SK-N-SH (cell line): ENCODE measurements around the gene NAXD. TPM values are rescaled to one million over a fixed set of nuclear protein-coding genes. Genes with fewer than 3 reads are reported as not detected.
"Not testable (repeated sequence)": the region's sequence is repeated elsewhere in the genome, so short reads cannot be mapped to it uniquely, and the experiment has no call there.

Experiments used
- CTCF ChIA-PET: fragments of 300-600, 350-600 bp; formaldehyde crosslinking; extraction: SDS; loops from one replicate; lab custom pipeline; 2021; lab: Yijun Ruan, JAX
- POLR2A ChIA-PET: fragments of 350-600 bp; sonication (Branson Sonifier 250); formaldehyde crosslinking; extraction: SDS; loops from one replicate; lab custom pipeline; 2020; ENCODE audit warnings: antibody characterized with exemption, inconsistent platforms; lab: Yijun Ruan, JAX
- DNase-seq: peaks from one replicate; pipeline ENCODE4 v3.0.0; 2012
- H2AFZ ChIP-seq: fragments of 200-600 bp; sonication (generic); 2 replicates; pipeline ENCODE4 v1.8.1; 2016; ENCODE audit warnings: antibody characterized with exemption, mild to moderate bottlenecking, low read depth
- H3F3A ChIP-seq: fragments of 200-600 bp; sonication (generic); replicated peaks from 2 replicates; pipeline ENCODE3; 2016; ENCODE audit warnings: antibody characterized with exemption, mild to moderate bottlenecking; ENCODE audit not compliant: insufficient read depth
- H3K27ac ChIP-seq, 2 experiments: fragments of 200-500 bp in 1 of 2; fragments of 200-600 bp in 1 of 2; sonication (Bioruptor generic) in 1 of 2; sonication (generic), shearing (Covaris generic) in 1 of 2; 2 replicates each; pipeline versions ENCODE4 v1.5.1 to v1.6.1; 2014 to 2016; ENCODE audit warnings: low read depth in 2 of 2, inconsistent platforms in 1 of 2, low read length in 1 of 2, mild to moderate bottlenecking in 1 of 2, mixed read lengths in 1 of 2
- H3K27me3 ChIP-seq: fragments of 200-600 bp; sonication (generic), shearing (Covaris generic); 2 replicates; pipeline ENCODE4 v1.6.1; 2016; ENCODE audit warnings: mixed run types; ENCODE audit not compliant: insufficient read depth
- H3K36me3 ChIP-seq, 2 experiments: fragments of 200-500 bp in 1 of 2; fragments of 200-600 bp in 1 of 2; sonication (Bioruptor generic) in 1 of 2; sonication (generic) in 1 of 2; replicated peaks in 1 of 2; 2 replicates each; pipeline versions ENCODE3 to v1.5.1; 2014 to 2016; ENCODE audit warnings: low read length in 1 of 2, mild to moderate bottlenecking in 1 of 2; ENCODE audit not compliant: insufficient read depth in 2 of 2, control insufficient read depth in 1 of 2
- H3K4me1 ChIP-seq, 2 experiments: fragments of 200-500 bp in 1 of 2; fragments of 200-600 bp in 1 of 2; sonication (Bioruptor generic) in 1 of 2; sonication (generic), shearing (Covaris generic) in 1 of 2; 2 replicates each; pipeline versions ENCODE4 v1.5.1 to v1.6.1; 2014 to 2016; ENCODE audit warnings: low read depth in 1 of 2, low read length in 1 of 2, mixed run types in 1 of 2; ENCODE audit not compliant: insufficient read depth in 2 of 2, control insufficient read depth in 1 of 2
- H3K4me2 ChIP-seq: fragments of 200-600 bp; sonication (generic), shearing (Covaris generic); 2 replicates; pipeline ENCODE4 v1.6.1; 2017; ENCODE audit warnings: mixed run types
- H3K4me3 ChIP-seq, 2 experiments: fragments of 200-500 bp in 1 of 2; fragments of 200-600 bp in 1 of 2; sonication (Bioruptor generic) in 1 of 2; sonication (generic), shearing (Covaris generic) in 1 of 2; 2 replicates each; pipeline versions ENCODE4 v1.5.1 to v1.8.1; 2014 to 2016; ENCODE audit warnings: low read depth in 2 of 2, inconsistent platforms in 1 of 2, low read length in 1 of 2, mild to moderate bottlenecking in 1 of 2, mixed read lengths in 1 of 2, moderate library complexity in 1 of 2
- H3K79me2 ChIP-seq: fragments of 200-600 bp; sonication (generic); 2 replicates; pipeline ENCODE4 v1.8.1; 2017; ENCODE audit warnings: mild to moderate bottlenecking; ENCODE audit not compliant: insufficient read depth
- H3K9ac ChIP-seq: fragments of 200-600 bp; sonication (generic); 2 replicates; pipeline ENCODE4 v1.6.1; 2017; ENCODE audit warnings: mixed run types
- H3K9me2 ChIP-seq: fragments of 200-600 bp; sonication (generic); 2 replicates; pipeline ENCODE4 v1.6.1; 2017; ENCODE audit warnings: mixed run types
- H3K9me3 ChIP-seq: fragments of 200-600 bp; sonication (generic); 2 replicates; pipeline ENCODE4 v1.6.1; 2017; ENCODE audit warnings: mixed run types, mild to moderate bottlenecking, moderate library complexity
- H4K20me1 ChIP-seq: fragments of 200-600 bp; sonication (generic); 2 replicates; pipeline ENCODE4 v1.6.1; 2017; ENCODE audit warnings: mild to moderate bottlenecking, mixed run types; ENCODE audit not compliant: insufficient read depth
- FOSL2 ChIP-seq: IDR thresholded peaks from 2 replicates; pipeline ENCODE4 v1.4.0; 2012; ENCODE audit warnings: low read depth, mild to moderate bottlenecking, moderate library complexity, borderline replicate concordance
- NRF1 ChIP-seq: IDR thresholded peaks from 2 replicates; pipeline ENCODE4 v1.6.1; 2012; ENCODE audit warnings: low read depth, mild to moderate bottlenecking, low read length
- RCOR1 ChIP-seq: fragments of 150-350 bp; IDR thresholded peaks from 2 replicates; pipeline ENCODE4 v1.6.1; 2017; ENCODE audit warnings: antibody characterized with exemption, low read length
- SIN3A ChIP-seq: IDR thresholded peaks from 2 replicates; pipeline ENCODE4 v1.6.1; 2012; ENCODE audit warnings: low read depth, mild to moderate bottlenecking, low read length, moderate library complexity, borderline replicate concordance
- SMC3 ChIP-seq: IDR thresholded peaks from 2 replicates; pipeline ENCODE4 v1.6.1; 2012; ENCODE audit warnings: low read depth, low read length, improper control_type of control experiment
- TAF1 ChIP-seq: IDR thresholded peaks from 2 replicates; pipeline ENCODE4 v1.6.1; 2012; ENCODE audit warnings: low read depth, mild to moderate bottlenecking, low read length, moderate library complexity, borderline replicate concordance
- TEAD4 ChIP-seq: IDR thresholded peaks from 2 replicates; pipeline ENCODE4 v1.4.0; 2012; ENCODE audit warnings: mild to moderate bottlenecking, borderline replicate concordance; ENCODE audit not compliant: insufficient read depth
- WGBS: methylation state at CpG from one replicate; pipeline ENCODE4 v1.1.6; 2017; ENCODE audit warnings: low lambda C conversion rate; 5-methylcytosine and 5-hydroxymethylcytosine counted together
- polyA plus RNA-seq, 3 experiments: library from polyadenylated mRNA; depleted of rRNA; stranded (reverse); fragments of >200 nt; gene quantifications; 2 replicates each; pipeline ENCODE4 v1.2.3, GENCODE V29; 2012
- TF ChIP-seq, protein P1 (sequence below): fragments of 200-600 bp; sonication (generic); IDR thresholded peaks from 2 replicates; pipeline ENCODE4 v1.6.1; 2017; ENCODE audit warnings: antibody characterized with exemption, mild to moderate bottlenecking, moderate library complexity
- TF ChIP-seq, protein P2 (sequence below): IDR thresholded peaks from 2 replicates; pipeline ENCODE4 v1.6.1; 2012; ENCODE audit warnings: mild to moderate bottlenecking, low read depth, low read length, moderate library complexity

Gene NAXD
- polyA plus RNA-seq, 1 of the 3 experiments (the other 2 are of a cell fraction), result 32.4 TPM

DNA sequence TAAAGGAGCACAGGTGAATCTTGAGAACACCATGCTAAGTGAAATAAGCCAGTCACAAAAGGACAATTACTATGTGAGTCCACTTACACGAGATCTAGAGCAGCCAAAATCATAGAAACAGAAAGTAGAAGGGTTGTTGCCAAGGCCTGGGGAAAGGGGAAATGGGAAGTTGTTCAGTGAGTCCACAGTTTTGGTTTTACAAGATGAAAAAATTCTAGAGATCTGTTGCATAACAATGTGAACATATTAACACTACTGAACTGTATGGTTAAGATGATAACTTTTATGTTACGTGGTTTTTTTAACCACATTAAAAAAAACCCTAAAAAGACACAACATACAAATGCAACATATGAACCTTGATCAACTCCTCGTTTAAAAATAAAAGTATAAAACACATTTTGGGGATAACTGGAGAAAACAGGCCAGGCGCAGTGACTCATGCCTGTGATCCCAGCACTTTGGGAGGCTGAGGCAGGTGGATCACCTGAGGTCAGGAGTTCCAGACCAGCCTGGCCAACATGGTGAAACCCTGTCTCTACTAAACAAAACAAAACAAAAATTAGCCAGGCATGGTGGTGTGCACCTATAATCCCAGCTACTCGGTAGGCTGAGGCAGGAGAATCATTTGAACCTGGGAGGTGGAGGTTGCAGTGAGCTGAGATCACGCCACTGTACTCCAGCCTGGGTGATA is 43.0 kb downstream of the NAXD start:
- H3K9me3 ChIP-seq, H3F3A ChIP-seq, H3K79me2 ChIP-seq, H3K27me3 ChIP-seq, H3K4me2 ChIP-seq, POLR2A ChIA-PET, H4K20me1 ChIP-seq, DNase-seq, H2AFZ ChIP-seq, H3K4me1 ChIP-seq, H3K27ac ChIP-seq, H3K4me3 ChIP-seq, H3K9ac ChIP-seq, H3K9me2 ChIP-seq: not testable (repeated sequence)
- 86% methylated on average over 6 of the region's 6 CpGs for WGBS
- CTCF ChIA-PET, result interaction anchor here (1.0 kb wide), 1 partner anchor 26 kb away, joined by 3 read pairs; no protein-coding TSS in a partner anchor
- peaks cover 39 to 50% of the 10 kb centered on the region in 2 experiments for H3K36me3 ChIP-seq

DNA sequence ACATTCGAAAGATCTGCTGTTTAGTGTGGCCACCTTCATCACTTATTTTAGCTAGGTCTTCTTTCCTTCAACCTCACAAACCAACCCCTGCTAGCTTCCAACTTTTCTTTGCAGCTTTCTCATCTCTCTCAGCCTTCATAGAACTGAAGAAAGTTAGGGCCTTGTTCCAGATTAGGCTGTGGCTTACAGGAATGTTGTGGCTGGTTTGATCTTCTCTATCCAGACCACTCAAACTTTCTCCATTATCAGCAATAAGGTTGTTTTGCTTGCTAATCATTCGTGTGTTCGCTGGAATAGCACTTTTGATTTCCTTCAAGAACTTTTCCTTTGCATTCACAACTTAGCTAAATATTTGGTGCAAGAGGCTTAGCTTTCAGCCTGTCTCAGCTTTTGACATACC is 45.9 kb downstream of the NAXD start:
- Histone ChIP-seq H3K9ac (no peak overlapping the region), H3K4me2 (no peak overlapping the region), H3K9me3 (peaks cover 4% of the 10 kb centered on the region; the same call in 1 of the 2 replicates), H2AFZ (no peak overlapping the region), H3K4me1 (no peaks in the 10 kb centered on the region), H3K79me2 (no peaks in the 10 kb centered on the region), H3K9me2 (no peaks in the 10 kb centered on the region), H3K27me3 (no peaks in the 10 kb centered on the region), H3K27ac (no peak overlapping the region), H3K4me3 (no peak overlapping the region; a peak in 1 of 4 replicates), H3K36me3 (peaks cover 57 to 63% of the 10 kb centered on the region in 2 experiments), H3F3A (no peaks in the 10 kb centered on the region), H4K20me1 (no peaks in the 10 kb centered on the region)
- POLR2A ChIA-PET, result no interaction called here
- CTCF ChIA-PET, result interaction anchor here (1.1 kb wide), 2 partner anchors 19 to 206 kb away, joined by 3 to 5 read pairs; no protein-coding TSS in a partner anchor
- TF ChIP-seq RCOR1, result no peak
- TF ChIP-seq, protein P1, sequence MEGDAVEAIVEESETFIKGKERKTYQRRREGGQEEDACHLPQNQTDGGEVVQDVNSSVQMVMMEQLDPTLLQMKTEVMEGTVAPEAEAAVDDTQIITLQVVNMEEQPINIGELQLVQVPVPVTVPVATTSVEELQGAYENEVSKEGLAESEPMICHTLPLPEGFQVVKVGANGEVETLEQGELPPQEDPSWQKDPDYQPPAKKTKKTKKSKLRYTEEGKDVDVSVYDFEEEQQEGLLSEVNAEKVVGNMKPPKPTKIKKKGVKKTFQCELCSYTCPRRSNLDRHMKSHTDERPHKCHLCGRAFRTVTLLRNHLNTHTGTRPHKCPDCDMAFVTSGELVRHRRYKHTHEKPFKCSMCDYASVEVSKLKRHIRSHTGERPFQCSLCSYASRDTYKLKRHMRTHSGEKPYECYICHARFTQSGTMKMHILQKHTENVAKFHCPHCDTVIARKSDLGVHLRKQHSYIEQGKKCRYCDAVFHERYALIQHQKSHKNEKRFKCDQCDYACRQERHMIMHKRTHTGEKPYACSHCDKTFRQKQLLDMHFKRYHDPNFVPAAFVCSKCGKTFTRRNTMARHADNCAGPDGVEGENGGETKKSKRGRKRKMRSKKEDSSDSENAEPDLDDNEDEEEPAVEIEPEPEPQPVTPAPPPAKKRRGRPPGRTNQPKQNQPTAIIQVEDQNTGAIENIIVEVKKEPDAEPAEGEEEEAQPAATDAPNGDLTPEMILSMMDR, result no peak
- no peak for DNase-seq
- 98% methylated on average over 3 of the region's 3 CpGs for WGBS

DNA sequence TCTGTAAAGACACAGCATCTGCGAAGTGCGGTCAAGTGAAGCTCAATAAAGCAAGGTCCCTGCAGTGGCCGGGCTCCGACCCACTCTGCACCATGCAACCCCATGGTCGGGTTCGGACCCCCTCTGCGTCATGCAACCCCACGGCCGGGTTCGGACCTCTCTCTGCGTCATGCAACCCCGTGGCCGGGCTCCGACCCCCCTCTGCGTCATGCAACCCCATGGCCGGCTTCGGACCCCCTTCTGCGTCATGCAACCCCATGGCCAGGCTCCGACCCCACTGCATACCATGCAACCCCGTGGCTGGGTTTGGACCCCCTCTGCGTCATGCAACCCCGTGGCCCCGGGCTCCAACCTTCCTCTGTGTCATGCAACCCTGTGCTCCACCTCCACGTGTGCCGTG is 46.7 kb downstream of the NAXD start:
- CTCF ChIA-PET, result interaction anchor here (1.1 to 1.4 kb wide), 2 partner anchors 10 to 206 kb away, joined by 3 to 4 read pairs; no protein-coding TSS in a partner anchor
- H3K4me1 ChIP-seq, result no peaks in the 10 kb centered on the region
- no peaks in the 10 kb centered on the region for H4K20me1 ChIP-seq
- H3K9me2 ChIP-seq, result no peaks in the 10 kb centered on the region
- H3K9ac ChIP-seq, result no peak overlapping the region
- no peaks in the 10 kb centered on the region for H3K27me3 ChIP-seq
- H3K27ac ChIP-seq, result no peak overlapping the region
- H3K9me3 ChIP-seq, result peaks cover 4% of the 10 kb centered on the region; the same call in 1 of the 2 replicates
- H3K4me3 ChIP-seq, result no peak overlapping the region
- no peaks in the 10 kb centered on the region for H3K79me2 ChIP-seq
- DNase-seq, result no peak
- H3K36me3 ChIP-seq, result peaks cover 65 to 71% of the 10 kb centered on the region in 2 experiments
- H3K4me2 ChIP-seq, result no peak overlapping the region
- H2AFZ ChIP-seq, result no peak overlapping the region
- 89% methylated on average over 24 of the region's 25 CpGs for WGBS
- no peaks in the 10 kb centered on the region for H3F3A ChIP-seq
- POLR2A ChIA-PET, result no interaction called here
- TF ChIP-seq, protein P1, result no peak
- no peak for TF ChIP-seq SMC3
- no peak for TF ChIP-seq NRF1
- no peak for TF ChIP-seq SIN3A
- TF ChIP-seq, protein P2, sequence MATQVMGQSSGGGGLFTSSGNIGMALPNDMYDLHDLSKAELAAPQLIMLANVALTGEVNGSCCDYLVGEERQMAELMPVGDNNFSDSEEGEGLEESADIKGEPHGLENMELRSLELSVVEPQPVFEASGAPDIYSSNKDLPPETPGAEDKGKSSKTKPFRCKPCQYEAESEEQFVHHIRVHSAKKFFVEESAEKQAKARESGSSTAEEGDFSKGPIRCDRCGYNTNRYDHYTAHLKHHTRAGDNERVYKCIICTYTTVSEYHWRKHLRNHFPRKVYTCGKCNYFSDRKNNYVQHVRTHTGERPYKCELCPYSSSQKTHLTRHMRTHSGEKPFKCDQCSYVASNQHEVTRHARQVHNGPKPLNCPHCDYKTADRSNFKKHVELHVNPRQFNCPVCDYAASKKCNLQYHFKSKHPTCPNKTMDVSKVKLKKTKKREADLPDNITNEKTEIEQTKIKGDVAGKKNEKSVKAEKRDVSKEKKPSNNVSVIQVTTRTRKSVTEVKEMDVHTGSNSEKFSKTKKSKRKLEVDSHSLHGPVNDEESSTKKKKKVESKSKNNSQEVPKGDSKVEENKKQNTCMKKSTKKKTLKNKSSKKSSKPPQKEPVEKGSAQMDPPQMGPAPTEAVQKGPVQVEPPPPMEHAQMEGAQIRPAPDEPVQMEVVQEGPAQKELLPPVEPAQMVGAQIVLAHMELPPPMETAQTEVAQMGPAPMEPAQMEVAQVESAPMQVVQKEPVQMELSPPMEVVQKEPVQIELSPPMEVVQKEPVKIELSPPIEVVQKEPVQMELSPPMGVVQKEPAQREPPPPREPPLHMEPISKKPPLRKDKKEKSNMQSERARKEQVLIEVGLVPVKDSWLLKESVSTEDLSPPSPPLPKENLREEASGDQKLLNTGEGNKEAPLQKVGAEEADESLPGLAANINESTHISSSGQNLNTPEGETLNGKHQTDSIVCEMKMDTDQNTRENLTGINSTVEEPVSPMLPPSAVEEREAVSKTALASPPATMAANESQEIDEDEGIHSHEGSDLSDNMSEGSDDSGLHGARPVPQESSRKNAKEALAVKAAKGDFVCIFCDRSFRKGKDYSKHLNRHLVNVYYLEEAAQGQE, result no peak
- no peak for TF ChIP-seq RCOR1
- TF ChIP-seq FOSL2, result no peak
- no peak for TF ChIP-seq TEAD4
- TF ChIP-seq TAF1, result no peak
